ENCODE data around the gene DTWD2. TPM values are rescaled to one million over a fixed set of nuclear protein-coding genes. Genes with fewer than 3 reads are reported as not detected.
A peak's percentile ranks its signal among the peaks of the same experiment; 100 is the strongest.

DTWD2 gene
- total RNA-seq, 6 experiments from 2014 or later: 4.9 to 7.3 (median 5.6) TPM

DNA sequence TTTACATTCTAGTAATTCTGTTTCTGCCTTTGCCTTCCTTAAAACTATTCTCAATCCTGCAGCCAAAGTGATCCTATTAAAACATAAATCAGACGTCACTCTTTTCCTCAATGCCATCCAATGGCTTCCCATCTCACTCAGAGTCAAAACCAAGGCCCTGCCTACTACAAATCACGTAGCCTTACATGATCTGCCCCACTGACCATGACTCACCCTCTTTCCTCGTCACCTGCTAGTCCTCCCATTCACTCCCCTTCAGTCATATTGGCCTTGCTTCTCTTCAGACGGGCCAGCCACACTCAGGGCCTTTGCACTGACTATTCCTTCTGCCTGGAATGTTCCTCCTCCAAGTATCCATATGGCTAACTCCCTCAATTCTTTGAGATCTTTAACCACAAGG is 43.6 kb upstream of the DTWD2 start:
- Mint-ChIP-seq H3K4me3 (no peak overlapping the region), H3K4me1 (ENCODE audit: low read depth) (peaks cover 16% of the 10 kb centered on the region), H3K27ac (no peak overlapping the region), H3K27me3 (ENCODE audit: insufficient read depth) (no peaks in the 10 kb centered on the region; the same call in 1 of the 2 replicates), H3K36me3 (ENCODE audit: low read depth) (no peaks in the 10 kb centered on the region), H3K9me3 (no peaks in the 10 kb centered on the region)
- TF ChIP-seq, protein P1, sequence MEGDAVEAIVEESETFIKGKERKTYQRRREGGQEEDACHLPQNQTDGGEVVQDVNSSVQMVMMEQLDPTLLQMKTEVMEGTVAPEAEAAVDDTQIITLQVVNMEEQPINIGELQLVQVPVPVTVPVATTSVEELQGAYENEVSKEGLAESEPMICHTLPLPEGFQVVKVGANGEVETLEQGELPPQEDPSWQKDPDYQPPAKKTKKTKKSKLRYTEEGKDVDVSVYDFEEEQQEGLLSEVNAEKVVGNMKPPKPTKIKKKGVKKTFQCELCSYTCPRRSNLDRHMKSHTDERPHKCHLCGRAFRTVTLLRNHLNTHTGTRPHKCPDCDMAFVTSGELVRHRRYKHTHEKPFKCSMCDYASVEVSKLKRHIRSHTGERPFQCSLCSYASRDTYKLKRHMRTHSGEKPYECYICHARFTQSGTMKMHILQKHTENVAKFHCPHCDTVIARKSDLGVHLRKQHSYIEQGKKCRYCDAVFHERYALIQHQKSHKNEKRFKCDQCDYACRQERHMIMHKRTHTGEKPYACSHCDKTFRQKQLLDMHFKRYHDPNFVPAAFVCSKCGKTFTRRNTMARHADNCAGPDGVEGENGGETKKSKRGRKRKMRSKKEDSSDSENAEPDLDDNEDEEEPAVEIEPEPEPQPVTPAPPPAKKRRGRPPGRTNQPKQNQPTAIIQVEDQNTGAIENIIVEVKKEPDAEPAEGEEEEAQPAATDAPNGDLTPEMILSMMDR (IDR thresholded peaks at IDR 0.05): no peak
- DNase-seq: no peak

DNA sequence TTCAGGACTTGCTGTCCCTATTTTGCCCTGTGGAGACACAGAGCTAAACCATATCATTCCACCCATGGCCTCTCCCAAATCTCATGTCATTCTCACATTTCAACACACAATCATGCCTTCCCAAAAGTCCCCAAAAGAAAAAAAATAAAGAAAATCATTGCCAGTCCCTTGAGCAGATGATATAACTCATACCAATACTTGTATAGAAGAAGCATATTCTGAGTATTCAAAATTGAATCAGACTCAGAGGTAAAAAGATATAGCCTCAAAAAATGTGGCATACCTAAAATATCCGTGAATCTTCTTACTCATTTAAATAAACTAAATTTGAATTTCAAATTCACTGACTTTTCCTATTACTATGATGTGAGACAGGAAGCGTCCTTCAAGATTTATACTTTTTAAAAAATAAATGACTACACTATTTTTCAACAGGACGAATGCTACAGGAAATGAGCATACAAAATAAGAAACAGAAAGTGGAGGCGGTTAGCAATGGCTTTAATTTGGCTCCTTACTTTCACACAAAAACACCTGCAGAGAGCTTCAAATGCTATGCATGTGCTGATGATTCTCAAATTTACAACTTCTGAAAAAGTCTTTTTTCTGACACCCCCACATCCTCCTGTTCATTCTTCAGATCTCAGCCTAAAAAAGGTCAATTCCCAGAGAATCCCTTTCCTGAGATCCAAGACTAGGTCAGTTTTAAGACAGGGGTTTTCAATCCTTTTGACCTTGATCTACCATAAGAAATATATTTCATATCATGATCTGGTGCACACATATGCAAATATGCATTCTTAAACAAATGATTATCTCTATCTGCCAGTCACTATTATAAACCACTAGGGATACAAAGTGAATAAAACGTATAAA is 42.9 kb upstream of the DTWD2 start:
- no peak overlapping the region for H3K27ac Mint-ChIP-seq
- no peak overlapping the region for H3K4me3 Mint-ChIP-seq
- TF ChIP-seq, protein P1 (IDR thresholded peaks at IDR 0.05): no peak

DNA sequence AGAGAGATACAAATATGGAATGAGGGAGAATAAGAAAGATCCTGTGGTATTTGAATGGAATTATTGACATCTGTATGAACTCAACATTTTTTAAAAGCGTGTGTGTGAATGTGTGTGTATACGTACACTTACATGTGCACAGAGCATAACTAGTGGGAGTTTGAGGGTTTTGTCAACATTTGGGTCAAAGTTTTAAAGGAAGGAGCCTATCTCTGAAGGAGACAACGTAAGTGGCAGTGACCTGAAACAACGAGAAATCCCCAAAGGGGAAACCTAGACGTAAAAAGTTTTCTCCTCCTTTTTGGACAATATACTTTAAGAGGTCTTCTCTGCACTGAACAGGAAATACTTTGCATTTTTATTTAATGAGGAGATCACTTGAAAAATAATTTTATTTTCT is 40.2 kb upstream of the DTWD2 start:
- no peak overlapping the region for H3K4me3 Mint-ChIP-seq
- peaks cover 1% of the 10 kb centered on the region; the same call in 1 of the 2 replicates for H3K27me3 Mint-ChIP-seq (ENCODE audit: insufficient read depth)
- H3K36me3 Mint-ChIP-seq (ENCODE audit: low read depth): no peaks in the 10 kb centered on the region; the same call in 1 of the 2 replicates
- TF ChIP-seq, protein P1 (IDR thresholded peaks at IDR 0.05): no peak
- no peaks in the 10 kb centered on the region for H3K9me3 Mint-ChIP-seq
- H3K27ac Mint-ChIP-seq: no peak overlapping the region
- peaks cover 7% of the 10 kb centered on the region for H3K4me1 Mint-ChIP-seq (ENCODE audit: low read depth)
- DNase-seq: no peak

More for the DNA sequence above, 42.9 kb upstream of the DTWD2 start:
- Mint-ChIP-seq H3K9me3 (no peaks in the 10 kb centered on the region), H3K36me3 (ENCODE audit: low read depth) (no peaks in the 10 kb centered on the region), H3K27me3 (ENCODE audit: insufficient read depth) (no peaks in the 10 kb centered on the region; the same call in 1 of the 2 replicates), H3K4me1 (ENCODE audit: low read depth) (peaks cover 13% of the 10 kb centered on the region)
- DNase-seq: no peak

DNA sequence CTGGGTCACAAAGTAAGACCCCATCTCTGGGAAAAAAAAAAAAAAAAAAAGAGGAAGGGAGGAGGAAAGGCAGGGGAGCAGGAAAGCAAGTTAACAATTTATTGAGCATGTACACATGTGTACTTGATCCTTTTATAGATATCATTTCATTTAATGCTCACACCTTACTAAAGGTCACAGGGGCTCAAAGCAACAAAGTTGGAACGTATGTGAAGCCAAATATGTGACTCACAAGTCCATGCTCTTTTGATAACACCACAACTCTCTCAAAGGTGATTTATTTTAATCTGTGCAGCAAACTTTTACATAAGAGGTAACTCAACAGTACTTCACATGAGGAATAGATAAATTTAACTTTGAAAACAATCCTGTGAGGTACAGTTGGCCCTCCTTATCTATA is 34.4 kb upstream of the DTWD2 start:
- DNase-seq: no peak
- peaks cover 9% of the 10 kb centered on the region for H3K4me1 Mint-ChIP-seq (ENCODE audit: low read depth)
- H3K4me3 Mint-ChIP-seq: no peak overlapping the region

DNA sequence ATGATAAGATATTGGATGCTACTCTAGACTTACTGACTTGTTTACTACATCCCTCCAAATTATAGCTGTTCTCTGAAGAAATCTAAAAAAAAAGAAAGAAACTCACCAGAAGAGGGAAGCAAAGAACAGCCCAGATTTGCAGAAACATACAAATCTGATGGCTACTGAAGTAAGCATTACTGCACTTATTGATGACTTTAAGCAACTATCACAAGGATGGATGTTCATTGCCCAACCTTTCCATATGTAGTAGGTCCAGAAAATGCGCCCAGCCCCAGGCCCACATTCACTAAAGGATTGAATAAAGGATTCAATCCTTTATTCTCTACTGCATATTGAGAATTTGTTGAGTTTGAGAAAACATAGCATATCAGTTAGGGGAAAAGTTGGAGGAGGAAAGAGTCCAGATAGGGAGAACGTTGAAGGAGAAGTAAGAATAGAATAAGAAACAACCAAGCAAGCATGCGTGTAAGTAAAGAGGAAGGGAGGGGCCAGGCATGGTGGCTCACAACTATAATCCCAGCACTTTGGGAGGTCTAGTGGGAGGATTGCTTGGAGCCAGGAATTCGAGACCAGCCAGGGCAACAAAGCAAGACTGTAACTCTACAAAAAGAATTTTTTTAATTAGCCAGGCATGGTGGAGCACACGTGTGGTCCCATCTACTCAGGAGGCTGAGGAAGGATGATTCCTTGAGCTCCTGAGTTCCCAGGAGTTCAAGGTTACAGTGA is 33.8 kb upstream of the DTWD2 start:
- Mint-ChIP-seq H3K4me3 (no peak overlapping the region), H3K27ac (no peak overlapping the region), H3K36me3 (ENCODE audit: low read depth) (no peaks in the 10 kb centered on the region; the same call in 1 of the 2 replicates), H3K4me1 (ENCODE audit: low read depth) (peaks cover 14% of the 10 kb centered on the region), H3K27me3 (ENCODE audit: insufficient read depth) (peaks cover 1% of the 10 kb centered on the region; the same call in 1 of the 2 replicates), H3K9me3 (no peaks in the 10 kb centered on the region)
- DNase-seq: peak; percentile 20
- TF ChIP-seq, protein P1 (IDR thresholded peaks at IDR 0.05): peak; percentile 78

More for the DNA sequence above, 34.4 kb upstream of the DTWD2 start:
- no peaks in the 10 kb centered on the region; the same call in 1 of the 2 replicates for H3K36me3 Mint-ChIP-seq (ENCODE audit: low read depth)
- TF ChIP-seq, protein P1 (IDR thresholded peaks at IDR 0.05): no peak
- peaks cover 1% of the 10 kb centered on the region; the same call in 1 of the 2 replicates for H3K27me3 Mint-ChIP-seq (ENCODE audit: insufficient read depth)
- no peaks in the 10 kb centered on the region for H3K9me3 Mint-ChIP-seq
- no peak overlapping the region for H3K27ac Mint-ChIP-seq
